GM12875 (cell line): ENCODE data around the gene ALG5.

ENCODE experiments used
- H3K4me3 ChIP-seq: one replicate; pipeline ENCODE4 v1.5.1; 2011; ENCODE audit warnings: low read depth, low read length, control low read depth
- CTCF ChIP-seq: IDR thresholded peaks from 2 replicates; pipeline ENCODE4 v1.5.1; 2011; ENCODE audit warnings: low read depth, mild to moderate bottlenecking, control low read depth, inconsistent platforms, low read length, moderate library complexity, borderline replicate concordance; ENCODE audit not compliant: insufficient read depth

The ALG5 gene

GRCh38 chr13:36921631-36922301 lies 77.4 kb downstream of the ALG5 start:
- no peak overlapping the region for H3K4me3 ChIP-seq

GRCh38 chr13:36920616-36921185 lies 78.4 kb downstream of the ALG5 start:
- H3K4me3 ChIP-seq, result no peak overlapping the region
- TF ChIP-seq CTCF, result no peak

More at GRCh38 chr13:36921631-36922301, 77.4 kb downstream of the ALG5 start:
- TF ChIP-seq CTCF, result no peak

- no peak within 1 kb of the TSS for H3K4me3 ChIP-seq
- no peak for TF ChIP-seq CTCF
Observed at GRCh38 chr13:36919833-36920615, 79.1 kb downstream of the ALG5 start, which contains the start of gene SMAD9. Gene SMAD9 (minus strand): TSS chr13:36920238. CDS start chr13:36879689, 40,549 bp downstream.

- no peak for TF ChIP-seq CTCF
- no peak overlapping the region for H3K4me3 ChIP-seq
Observed at GRCh38 chr13:36919171-36919832, 79.8 kb downstream of the ALG5 start.

GRCh38 chr13:36918246-36919131 lies 80.7 kb downstream of the ALG5 start:
- no peak overlapping the region for H3K4me3 ChIP-seq
- no peak for TF ChIP-seq CTCF

GRCh38 chr13:36917311-36917710 lies 81.8 kb downstream of the ALG5 start:
- no peak for TF ChIP-seq CTCF
- H3K4me3 ChIP-seq, result no peak overlapping the region
